RCC 7860 (cell line): Measurements from ENCODE around the gene UBAC2.

ENCODE experiments used
- DNase-seq: peaks from one replicate; pipeline ENCODE4 v3.0.0-alpha.2; 2015; ENCODE audit warnings: low spot score
- FAIRE-seq: peaks from 2 replicates; lab custom pipeline; 2012; peaks lifted over from hg19 to GRCh38; lab: Jason Lieb, UNC

The UBAC2 gene

GRCh38 chr13:99370481-99371275, 170.0 kb downstream of the UBAC2 start:
- DNase-seq (no peak), FAIRE-seq (no peak)

GRCh38 chr13:99371956-99372355, 171.3 kb downstream of the UBAC2 start:
- DNase-seq (no peak), FAIRE-seq (no peak)

DNA sequence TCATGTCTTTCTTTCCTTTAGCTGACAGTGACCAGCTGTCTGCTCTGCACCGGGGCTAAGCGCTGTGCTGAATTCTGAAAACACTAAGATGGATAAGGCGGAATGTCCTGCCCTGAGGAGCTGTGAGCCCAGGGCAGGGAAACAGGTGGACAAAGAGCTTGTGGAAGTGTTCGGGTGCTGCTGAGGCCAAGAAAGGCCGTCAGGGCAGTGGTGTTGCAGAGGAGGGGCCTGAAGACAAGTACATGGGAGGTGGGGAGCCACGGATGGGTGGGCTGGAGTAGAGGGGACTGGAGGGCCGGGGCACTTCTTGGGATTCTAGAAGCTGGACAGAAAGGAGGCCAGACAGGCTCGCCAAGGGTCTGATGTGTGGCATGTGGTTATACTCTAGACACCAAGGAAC, 172.8 kb downstream of the UBAC2 start:
- DNase-seq (no peak), FAIRE-seq (no peak)

GRCh38 chr13:99374169-99374991, 173.7 kb downstream of the UBAC2 start:
- DNase-seq (no peak), FAIRE-seq (no peak)

DNA sequence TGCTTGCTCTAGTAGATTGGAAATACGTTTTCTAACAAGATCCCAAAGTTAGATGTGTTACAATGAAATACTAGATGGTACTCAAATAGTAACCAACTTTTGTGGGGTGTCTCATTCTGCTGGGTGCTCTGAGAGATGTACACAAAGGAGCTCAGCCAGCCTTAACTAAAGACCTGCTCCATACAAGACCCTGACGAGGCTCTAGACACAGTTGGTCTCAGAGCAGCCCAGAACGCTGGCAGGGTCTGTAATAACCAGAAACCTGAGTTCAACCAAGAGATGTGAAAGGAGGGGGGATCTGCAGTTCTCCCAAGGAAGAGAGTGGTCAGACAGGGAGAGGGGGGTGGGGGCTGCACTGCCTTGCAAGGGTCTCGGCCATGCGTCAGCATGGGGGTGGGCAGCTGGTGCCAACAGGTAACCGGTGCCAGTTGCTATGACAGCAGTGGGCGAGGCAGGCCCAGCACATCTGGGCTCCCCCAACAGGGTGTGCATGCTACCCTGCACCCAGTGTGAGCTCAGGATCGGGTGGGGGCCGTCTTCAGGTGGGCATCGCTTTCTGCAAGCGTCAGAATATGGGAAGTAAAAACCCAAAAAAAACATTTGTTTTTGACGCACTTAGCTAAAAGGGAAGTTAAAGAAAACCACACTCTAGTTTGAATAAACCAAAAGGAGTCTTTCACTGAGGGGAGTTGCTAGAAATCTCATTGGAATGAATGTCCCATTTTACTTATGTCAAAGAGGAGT, 174.5 kb downstream of the UBAC2 start:
- FAIRE-seq = no peak

DNA sequence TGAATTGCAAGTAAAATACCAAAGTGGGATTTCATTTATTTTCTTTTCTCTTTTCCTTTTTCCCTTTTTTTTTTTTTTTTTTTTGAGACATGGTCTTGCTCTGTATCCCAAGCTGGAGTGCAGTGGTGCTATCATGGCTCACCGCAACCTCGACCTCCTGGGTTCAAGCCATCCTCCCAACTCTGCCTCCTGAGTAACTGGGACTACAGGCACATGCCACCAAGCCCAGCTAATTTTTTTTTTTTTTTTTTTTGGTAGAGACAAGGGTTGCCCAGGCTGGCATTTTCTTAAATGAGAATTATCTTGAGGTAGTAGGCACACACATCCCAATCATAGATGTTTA, 175.1 kb downstream of the UBAC2 start:
- DNase-seq (no peak), FAIRE-seq (no peak)

More for the DNA sequence above, 174.5 kb downstream of the UBAC2 start:
- DNase-seq = no peak

GRCh38 chr13:99376132-99376531, 175.5 kb downstream of the UBAC2 start:
- FAIRE-seq (no peak), DNase-seq (peak; percentile 30)

DNA sequence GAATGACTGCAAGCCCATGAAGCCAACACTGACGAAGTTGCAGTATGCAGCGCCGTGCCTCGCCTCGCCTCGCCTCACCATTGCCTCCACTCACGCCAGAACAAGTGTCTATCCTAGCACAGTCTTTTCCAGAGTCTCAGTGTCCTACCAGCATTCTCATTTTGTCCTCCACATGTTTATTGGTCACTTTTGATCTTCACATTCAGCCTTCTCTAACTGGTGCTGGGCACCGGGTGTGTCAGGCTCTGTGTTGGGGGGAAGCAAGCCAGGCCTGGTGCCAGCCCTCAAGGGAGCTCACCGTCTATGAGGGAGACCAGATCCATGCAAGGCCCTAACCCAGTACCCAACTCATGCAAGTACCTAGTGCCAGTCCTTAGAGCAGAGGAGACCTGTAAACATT, 176.3 kb downstream of the UBAC2 start:
- DNase-seq (no peak), FAIRE-seq (no peak)

DNA sequence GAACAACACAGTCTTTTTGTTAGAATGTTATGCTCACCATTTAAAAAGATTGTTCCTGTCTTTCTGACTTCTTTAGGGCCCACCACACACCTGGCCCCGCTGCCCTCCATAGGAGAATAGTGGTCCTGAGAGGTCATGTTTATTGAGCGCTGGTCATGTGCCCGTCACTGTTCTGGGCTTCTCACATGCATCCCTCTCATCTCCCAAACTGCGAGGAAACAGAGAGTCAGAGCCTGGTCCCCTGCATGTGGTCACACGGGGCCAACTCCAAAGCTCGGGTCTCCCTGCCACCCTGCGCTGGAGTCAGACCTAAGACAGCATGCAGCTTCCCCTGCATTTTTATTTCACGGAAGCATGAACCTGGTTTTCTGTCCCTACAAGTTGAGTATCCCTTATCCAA, 177.0 kb downstream of the UBAC2 start:
- FAIRE-seq (no peak), DNase-seq (no peak)

DNA sequence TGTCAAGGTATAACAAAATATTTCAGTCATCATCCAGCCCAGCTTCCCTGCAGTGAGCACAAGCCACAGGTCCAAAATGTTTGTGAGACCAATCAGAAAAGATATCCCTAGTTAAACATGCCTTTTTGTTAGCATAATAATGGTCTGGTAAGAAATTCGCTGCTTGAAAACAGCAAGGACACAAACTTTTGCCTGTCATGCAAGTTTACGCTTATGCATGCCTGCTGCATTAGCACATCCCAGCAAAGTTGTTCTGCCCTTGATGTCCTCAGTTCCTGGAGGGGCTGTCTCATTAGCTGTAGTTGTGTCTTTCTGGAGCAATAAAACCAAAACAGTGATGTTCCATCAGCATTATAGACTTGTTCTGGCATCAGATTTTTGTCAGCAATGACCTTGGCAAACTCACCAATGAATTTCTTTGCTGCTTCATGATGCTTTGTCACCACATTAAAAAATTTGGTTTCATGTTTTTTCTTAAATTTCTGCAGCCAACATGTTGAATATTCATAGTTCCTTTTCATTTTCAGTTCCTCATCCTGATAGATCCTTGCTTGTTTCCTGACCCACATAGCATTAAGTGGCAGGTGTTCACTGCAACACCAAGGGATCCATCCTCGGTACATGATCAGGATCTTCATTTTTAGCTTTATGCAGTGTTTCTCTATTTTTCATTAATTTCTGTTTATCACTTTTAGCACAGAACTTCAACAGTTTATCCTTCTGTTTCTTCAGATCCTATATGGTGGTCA, 178.5 kb downstream of the UBAC2 start:
- FAIRE-seq (no peak), DNase-seq (no peak)

DNA sequence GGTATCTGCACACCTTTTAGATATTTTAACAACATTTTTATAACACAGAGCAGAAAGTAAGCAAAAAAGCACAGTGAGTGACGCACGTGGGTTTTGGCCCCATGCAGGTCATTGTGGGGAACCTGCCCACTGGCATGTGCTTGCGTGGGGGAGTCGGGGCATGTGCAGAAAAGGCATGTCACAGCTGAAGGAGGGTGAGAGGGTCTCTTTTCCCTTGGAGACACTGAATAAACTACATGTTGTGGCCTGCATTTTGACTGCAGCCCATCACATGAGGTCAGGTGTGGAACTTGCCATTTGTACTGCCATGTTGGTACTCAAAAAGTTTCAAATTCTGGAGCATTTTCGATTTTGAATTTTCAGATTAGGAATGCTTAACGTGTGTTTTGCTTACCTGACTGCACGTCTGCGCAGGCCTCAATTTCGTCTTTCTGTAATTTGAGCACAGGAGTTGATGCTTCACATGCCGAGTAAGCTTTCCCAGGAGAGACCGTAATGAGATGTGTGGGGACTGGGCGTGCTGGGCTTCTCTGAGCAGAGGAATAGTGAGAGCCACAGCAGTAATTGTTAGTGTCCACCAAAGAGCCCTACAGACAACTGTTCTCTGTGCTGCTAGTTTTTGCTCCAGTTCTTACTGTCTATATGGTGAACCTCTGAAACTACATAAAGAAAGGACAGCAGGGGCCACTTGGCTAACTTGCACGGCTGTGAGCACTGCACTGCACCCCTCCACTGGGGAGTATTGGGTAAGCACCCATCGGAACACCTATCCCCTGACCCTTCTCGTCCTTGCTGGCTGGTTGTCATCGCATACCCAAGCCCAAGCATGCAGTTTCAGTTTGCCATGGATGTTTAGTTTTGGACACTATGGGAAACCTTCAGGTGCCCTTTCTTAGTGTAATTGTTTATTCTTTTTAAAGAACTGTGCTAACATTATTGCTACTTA, 179.5 kb downstream of the UBAC2 start:
- FAIRE-seq (no peak), DNase-seq (no peak)

GRCh38 chr13:99380921-99381645, 180.4 kb downstream of the UBAC2 start:
- FAIRE-seq (no peak), DNase-seq (no peak)

- FAIRE-seq (no peak), DNase-seq (no peak)
Observed at GRCh38 chr13:99381766-99382165, 181.1 kb downstream of the UBAC2 start.

DNA sequence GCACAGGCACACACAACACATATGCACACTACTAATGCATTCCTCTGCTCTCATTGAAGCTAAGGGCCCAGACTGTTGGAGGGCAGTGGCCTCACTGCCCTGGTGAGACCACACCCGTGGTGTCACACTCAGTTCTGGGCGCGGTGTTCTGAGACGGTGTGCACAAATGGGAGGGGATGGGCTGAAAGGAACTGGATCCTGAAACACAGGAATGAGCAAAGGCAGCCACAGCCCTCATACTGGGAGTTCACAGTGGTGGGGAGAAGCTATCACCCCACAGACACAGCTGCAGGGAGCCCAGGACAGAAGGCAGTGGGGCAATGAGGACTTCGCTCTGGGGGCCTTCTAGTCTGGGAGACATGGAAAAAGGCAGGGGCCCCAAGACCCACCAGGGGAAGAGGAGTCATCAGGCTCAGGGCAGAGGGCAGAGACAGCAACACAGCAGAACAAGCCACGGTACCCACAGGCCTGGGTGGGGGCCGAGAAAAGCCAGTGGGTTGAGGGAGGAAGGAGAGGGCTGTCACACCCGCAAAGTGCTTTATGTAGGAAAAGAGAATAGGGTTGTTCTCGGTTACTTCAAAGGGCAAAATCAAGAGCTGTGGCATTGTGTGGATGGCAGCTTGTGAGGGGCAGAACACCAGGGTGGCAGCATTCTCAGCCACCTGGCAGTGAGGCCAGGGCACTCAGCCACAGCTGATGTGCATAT, 181.9 kb downstream of the UBAC2 start:
- DNase-seq = no peak

DNA sequence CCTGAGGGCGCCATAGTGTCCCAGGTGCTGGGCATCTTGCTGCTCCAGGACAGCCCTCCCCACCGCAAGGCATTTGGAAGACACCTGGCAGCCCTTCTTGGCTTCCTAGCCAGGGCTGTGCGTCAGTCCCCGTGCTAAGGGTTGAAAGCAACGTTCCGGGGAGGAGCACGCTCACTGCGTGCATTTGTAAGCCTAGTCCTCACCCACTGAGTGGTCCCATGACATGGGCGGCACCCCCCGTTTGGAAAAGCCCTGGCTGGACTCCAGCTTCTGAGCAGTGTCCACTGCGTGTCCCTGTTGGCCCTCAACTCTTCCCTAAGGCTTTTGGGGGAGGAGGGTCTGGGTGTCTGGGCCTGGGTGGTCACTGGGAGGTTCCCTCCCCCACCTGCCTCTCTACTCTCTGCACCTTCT, 182.9 kb downstream of the UBAC2 start:
- no peak for DNase-seq
- FAIRE-seq = no peak

More for the DNA sequence above, 181.9 kb downstream of the UBAC2 start:
- no peak for FAIRE-seq

DNA sequence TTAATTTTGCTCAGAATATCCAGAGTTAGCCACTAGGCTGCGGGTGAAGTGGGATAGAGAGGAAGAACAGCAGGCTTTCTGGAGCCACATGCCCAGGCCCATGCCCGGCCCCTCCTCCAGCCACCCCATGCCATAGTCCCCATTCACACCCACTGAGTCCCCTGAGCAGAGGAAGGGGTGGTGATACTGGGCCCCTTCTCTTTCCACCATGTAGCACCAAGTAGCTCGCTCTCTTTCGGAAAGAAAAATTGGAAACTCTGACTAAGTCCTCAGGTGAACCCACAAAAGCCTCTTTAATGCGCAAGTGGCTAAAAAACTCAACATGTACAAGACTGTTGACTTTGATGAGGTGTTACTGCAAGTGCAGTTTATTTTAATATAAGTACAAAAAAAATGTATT, 183.3 kb downstream of the UBAC2 start:
- no peak for FAIRE-seq
- DNase-seq = no peak

DNA sequence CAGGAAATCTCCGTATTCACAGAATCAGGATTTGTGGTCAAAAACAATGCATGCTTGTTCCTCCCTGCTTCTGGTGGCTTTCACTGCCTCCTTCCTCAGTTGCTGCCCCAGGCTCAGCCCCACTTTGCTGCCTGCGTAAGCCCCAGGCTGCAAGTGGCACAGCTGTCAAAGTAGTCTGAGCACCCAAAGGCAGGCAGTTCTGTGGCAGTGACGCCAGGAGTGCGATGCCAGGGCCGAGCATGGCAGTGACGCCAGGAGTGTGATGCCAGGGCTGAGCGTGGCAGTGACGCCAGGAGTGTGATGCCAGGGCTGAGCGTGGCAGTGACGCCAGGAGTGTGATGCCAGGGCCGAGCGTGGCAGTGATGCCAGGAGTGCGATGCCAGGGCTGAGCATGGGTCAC, 183.8 kb downstream of the UBAC2 start:
- DNase-seq = no peak
- FAIRE-seq = no peak

DNA sequence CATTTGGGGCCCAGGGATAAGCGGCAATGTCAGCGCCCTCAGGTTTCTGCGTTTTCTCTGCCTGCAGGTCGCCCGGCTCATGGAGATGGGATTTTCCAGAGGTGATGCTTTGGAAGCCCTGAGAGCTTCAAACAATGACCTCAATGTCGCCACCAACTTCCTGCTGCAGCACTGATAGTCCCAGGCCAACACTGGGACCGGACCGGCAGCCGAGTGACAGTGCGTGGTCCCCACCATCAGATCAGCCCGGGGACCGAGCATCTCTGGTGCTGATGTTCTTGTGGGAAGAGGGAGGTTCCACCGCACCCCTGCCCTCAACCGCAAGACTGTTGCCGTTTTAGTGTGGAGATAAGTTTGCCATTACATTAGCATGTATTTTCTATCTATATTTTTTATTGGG, 184.5 kb downstream of the UBAC2 start:
- no peak for FAIRE-seq

More for the DNA sequence above, 184.5 kb downstream of the UBAC2 start:
- DNase-seq = no peak
